Jurkat, Clone E6-1 (cell line): ENCODE data around the gene GCNT4. TPM values are rescaled to one million over a fixed set of nuclear protein-coding genes. Genes with fewer than 3 reads are reported as not detected.
"Not testable (repeated sequence)": the region's sequence is repeated elsewhere in the genome, so short reads cannot be mapped to it uniquely, and the experiment has no call there.

Experiments
- DNase-seq: peaks from one replicate; pipeline ENCODE4 v3.0.0-alpha.2; 2011; ENCODE audit warnings: low read depth, low spot score
- H3K4me3 ChIP-seq: 2 replicates; pipeline ENCODE4 v1.5.1; 2011; ENCODE audit warnings: mild to moderate bottlenecking, low read length, control low read depth, moderate library complexity
- polyA plus RNA-seq: library from polyadenylated mRNA; unstranded; fragments of >200 nt; gene quantifications from one replicate; pipeline ENCODE4 v1.2.1, GENCODE V29; 2012; ENCODE audit warnings: missing spikeins; ENCODE audit not compliant: insufficient read length, insufficient read depth

Gene GCNT4, protein sequence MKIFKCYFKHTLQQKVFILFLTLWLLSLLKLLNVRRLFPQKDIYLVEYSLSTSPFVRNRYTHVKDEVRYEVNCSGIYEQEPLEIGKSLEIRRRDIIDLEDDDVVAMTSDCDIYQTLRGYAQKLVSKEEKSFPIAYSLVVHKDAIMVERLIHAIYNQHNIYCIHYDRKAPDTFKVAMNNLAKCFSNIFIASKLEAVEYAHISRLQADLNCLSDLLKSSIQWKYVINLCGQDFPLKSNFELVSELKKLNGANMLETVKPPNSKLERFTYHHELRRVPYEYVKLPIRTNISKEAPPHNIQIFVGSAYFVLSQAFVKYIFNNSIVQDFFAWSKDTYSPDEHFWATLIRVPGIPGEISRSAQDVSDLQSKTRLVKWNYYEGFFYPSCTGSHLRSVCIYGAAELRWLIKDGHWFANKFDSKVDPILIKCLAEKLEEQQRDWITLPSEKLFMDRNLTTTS
- 2.6 TPM for polyA plus RNA-seq

GRCh38 chr5:75052192-75053053 lies at the start of gene GCNT4:
TSS of gene GCNT4 (minus strand) at chr5:75052558. CDS start at chr5:75030037, 22,521 bp downstream.
- H3K4me3 ChIP-seq: peak within 1 kb of the TSS; percentile 58
- DNase-seq: no peak

DNA sequence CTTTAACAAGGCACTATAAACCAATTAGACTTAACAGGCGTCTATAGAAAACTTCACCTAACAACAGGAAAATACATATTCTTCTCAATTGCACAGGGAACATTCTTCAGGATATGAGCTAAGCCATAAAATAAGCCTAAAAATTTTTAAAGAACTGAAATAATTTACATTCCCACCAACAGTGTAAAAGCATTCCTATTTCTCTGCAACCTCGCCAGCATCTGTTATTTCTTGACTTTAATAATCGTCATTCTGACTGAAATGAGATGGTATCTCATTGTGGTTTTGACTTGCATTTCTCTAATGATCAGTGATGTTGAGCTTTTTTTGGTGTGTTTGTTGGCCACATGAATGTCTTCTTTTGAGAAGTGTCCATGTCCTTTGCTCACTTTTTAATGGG lies 43.6 kb upstream of the GCNT4 start:
- DNase-seq, H3K4me3 ChIP-seq: not testable (repeated sequence)

- H3K4me3 ChIP-seq: no peak overlapping the region
- no peak for DNase-seq
These were observed 39.2 kb upstream of the GCNT4 start for GRCh38 chr5:75091597-75091996.

DNA sequence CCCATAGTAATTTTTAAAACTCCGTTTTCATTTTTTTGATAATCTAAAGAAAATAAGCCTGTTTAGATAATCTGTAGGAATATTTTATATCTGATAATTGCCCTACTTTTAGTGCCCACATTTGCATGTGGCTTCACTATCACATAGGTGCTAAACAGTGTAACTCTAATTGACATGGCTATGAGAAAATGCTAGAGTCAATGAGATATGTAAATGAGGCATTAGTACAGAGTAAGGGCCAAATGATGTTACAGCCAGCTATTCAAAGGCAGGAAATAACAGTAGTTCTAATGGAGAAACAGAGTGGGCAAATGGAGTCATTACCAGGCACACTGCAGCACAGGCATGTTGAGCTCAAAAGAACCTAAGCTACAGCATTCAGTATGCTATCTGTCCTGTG lies 37.3 kb upstream of the GCNT4 start:
- H3K4me3 ChIP-seq: no peak overlapping the region
- DNase-seq: no peak

- no peak overlapping the region for H3K4me3 ChIP-seq
- DNase-seq: peak; percentile 35
These were observed 36.8 kb upstream of the GCNT4 start for GRCh38 chr5:75089137-75089536.

DNA sequence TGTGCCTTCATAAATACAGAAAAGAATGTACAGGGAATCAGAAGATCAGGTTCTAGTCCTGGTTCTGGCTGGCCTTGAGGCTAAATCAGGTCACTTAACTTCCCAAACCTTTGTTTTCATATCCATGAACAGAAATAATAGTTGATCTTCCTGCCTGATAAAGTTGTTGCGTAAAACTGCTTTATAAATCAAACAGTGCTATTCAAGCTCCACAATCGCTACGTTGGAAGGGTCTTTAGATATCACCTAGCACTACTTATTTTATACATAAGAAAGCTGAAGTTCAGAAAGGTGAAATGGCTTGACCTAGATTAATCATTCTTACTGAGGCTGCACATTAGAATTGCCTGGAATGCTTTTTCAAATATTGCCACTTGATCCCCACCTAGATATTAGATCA lies 36.3 kb upstream of the GCNT4 start:
- no peak overlapping the region for H3K4me3 ChIP-seq
- DNase-seq: no peak

DNA sequence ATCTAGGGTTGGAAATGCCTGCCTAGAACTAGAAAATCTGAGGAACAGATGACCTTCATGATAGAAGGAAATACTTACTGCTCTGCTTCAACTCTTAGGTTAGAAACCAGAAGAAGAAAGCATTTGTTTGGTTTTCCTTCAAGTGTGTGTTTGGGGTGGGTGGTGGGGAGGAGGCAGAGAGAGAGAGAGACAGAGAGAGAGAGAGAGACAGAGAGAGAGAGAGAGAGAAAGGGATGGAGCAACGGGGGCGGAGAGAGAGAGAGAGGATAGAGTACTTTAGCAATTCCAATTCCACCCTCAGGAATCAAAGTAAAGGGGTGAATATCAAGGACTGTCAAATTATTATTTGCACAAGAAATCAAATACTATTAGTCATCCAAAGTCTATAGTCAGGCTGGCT lies 29.2 kb upstream of the GCNT4 start:
- H3K4me3 ChIP-seq: no peak overlapping the region
- no peak for DNase-seq

DNA sequence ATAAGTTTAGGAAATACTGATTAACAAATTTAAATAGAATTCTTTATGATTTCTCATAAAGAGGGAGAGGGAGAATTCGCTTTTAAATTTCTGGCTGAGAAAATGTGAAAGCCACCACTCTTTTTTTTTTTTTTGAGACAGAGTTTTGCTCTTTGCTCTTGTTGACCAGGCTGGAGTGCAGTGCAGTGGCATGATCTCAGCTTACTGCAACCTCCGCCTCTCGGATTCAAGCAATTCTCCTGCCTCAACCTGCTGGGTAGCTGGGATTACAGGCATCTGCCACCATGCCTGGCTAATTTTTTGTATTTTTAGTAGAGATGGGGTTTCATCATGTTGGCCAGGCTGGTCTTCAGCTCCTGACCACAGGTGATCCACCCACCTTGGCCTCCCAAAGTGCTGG lies 27.0 kb upstream of the GCNT4 start:
- DNase-seq, H3K4me3 ChIP-seq: not testable (repeated sequence)

DNA sequence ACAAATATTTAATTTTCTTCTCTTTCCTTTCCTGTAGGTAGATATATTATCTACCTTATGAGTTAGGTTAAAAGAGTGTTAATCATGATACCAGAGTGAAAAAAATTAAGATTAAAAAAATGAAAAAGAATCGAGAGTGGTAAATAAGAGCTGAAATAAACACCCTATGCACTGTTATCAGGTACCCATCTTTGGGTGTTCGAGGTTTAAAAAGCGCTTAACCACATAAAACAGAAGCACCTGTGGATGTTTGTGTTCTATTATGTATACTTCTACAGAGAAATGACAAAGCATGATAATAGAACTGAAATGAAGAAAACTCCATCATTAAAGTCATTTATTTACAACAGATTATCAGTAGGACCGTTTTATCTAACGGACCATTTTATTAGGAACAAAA lies 25.7 kb upstream of the GCNT4 start:
- no peak overlapping the region; the same call in 1 of the 2 replicates for H3K4me3 ChIP-seq
- DNase-seq: peak; percentile 88

- H3K4me3 ChIP-seq: no peak overlapping the region
- no peak for DNase-seq
These were observed 19.7 kb upstream of the GCNT4 start for GRCh38 chr5:75072061-75072460.

- no peak for DNase-seq
- no peak overlapping the region for H3K4me3 ChIP-seq
These were observed 18.7 kb upstream of the GCNT4 start for GRCh38 chr5:75071100-75071499.

- no peak for DNase-seq
- no peak overlapping the region for H3K4me3 ChIP-seq
These were observed 15.1 kb upstream of the GCNT4 start for GRCh38 chr5:75067434-75067833.

DNA sequence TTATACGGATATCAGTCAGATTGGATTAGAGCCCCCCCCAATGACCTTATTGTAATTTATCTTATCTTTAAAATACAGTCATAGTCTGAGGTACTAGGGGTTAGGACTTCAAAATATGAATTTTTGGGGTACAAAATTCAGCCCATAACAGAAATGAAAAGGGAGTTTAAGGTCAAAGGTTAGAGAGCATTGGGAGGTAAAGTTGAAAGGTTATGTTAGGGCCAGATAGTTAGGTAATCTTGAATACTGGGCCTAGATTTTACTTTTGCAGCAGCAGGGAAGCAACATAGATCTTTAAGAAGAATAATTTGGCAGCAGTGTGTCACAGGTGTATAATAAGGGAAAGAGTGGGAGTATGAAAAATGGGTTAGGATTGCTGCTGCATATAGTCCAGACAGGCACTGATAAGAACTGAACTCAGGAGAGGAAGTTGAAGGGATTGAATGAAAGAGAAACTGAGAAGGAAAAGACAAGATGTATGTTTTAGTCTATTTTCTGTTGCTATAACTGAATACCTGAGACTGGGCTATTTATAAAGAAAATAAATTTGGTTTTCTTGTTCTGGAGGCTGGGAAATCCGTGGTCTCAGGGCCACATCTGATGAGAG lies 10.7 kb upstream of the GCNT4 start:
- no peak for DNase-seq
- no peak overlapping the region for H3K4me3 ChIP-seq

DNA sequence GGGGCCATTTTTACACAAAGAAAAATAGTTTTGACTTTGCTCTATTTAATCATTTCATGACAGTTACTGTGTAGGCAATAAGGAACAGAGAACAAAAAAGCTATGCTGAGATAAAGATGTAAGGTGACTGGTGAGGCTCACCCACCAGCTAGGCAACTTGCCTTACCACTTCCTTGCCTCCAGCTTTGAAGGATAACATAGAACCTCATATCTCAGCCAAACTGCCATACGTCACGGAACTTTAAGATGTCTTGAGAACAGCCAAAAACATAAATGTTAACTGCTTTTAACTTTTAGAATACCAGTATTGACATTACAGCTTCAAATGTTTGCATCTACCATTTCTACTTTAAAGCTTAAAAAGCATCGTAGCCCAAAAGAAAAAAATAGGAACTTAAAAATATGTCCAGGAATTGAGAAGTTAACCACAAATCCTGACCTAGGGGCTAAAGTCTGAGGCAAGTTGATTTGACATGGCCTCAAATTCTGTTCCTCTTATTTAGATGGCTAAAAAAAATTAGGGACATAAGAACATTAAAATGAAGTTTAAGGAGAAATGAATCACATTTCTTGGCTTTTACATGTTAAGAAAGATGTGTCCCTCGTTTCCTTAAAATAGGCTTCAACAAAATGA lies 7.7 kb upstream of the GCNT4 start:
- H3K4me3 ChIP-seq: peak overlapping the region; percentile 9; the same call in 1 of the 2 replicates
- peak; percentile 98 for DNase-seq

DNA sequence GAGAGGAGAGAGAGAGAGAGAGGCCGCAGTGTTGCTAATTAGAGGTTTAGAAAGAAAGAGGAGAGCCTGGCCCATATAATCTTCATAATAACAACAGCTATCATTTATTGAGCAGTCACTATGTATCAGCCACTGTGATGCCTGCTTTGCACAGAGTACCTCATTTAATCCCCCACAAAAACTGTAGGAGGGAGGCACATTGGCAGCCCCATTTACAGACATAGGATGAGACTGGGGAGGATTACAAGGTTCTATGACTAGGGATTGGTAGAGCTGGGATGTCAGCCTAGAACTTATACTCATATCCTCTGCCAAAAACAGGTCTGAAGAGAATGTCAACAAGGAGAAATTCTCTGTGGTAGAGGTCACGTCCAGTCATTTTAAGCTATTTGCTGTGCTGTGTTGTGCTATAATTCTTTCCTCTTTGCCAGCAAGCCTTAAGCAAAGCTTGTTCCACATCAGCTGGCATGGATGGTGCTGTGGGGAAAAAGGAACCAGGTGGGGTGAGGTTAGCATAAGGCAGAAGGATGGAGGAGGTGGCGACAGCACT lies 6.7 kb upstream of the GCNT4 start:
- peak overlapping the region; percentile 9 for H3K4me3 ChIP-seq
- no peak for DNase-seq

- DNase-seq: peak; percentile 69
- H3K4me3 ChIP-seq: no peak overlapping the region
These were observed 5.2 kb upstream of the GCNT4 start for GRCh38 chr5:75057561-75057960.

- DNase-seq: no peak
These were observed 3.4 kb upstream of the GCNT4 start for GRCh38 chr5:75055727-75056144.

GRCh38 chr5:75054134-75054930 lies 2.0 kb upstream of the GCNT4 start:
- H3K4me3 ChIP-seq: peak overlapping the region; percentile 58
- no peak for DNase-seq

More at GRCh38 chr5:75055727-75056144, 3.4 kb upstream of the GCNT4 start:
- no peak overlapping the region for H3K4me3 ChIP-seq
